ENCODE data around the gene UBE3A. TPM values are rescaled to one million over a fixed set of nuclear protein-coding genes. Genes with fewer than 3 reads are reported as not detected.
"Not testable (repeated sequence)": the region's sequence is repeated elsewhere in the genome, so short reads cannot be mapped to it uniquely, and the experiment has no call there.

UBE3A gene
- total RNA-seq, 1 donor = 80.3 TPM

GRCh38 chr15:25456196-25456595 lies 17.4 kb upstream of the UBE3A start:
- no peak overlapping the region for H3K4me3 ChIP-seq (ENCODE audit: low read depth, low read length)
- no peak for DNase-seq (ENCODE audit: low read depth)
- TF ChIP-seq CTCF (IDR thresholded peaks at IDR 0.05; ENCODE audit: insufficient read depth, low read length) = no peak

GRCh38 chr15:25455226-25455625 lies 16.4 kb upstream of the UBE3A start:
- no peak for TF ChIP-seq CTCF (IDR thresholded peaks at IDR 0.05; ENCODE audit: insufficient read depth, low read length)
- no peak overlapping the region for H3K4me3 ChIP-seq (ENCODE audit: low read depth, low read length)
- DNase-seq (ENCODE audit: low read depth) = no peak

GRCh38 chr15:25454771-25455170 lies 15.9 kb upstream of the UBE3A start:
- TF ChIP-seq CTCF (IDR thresholded peaks at IDR 0.05; ENCODE audit: insufficient read depth, low read length) = no peak
- DNase-seq (ENCODE audit: low read depth) = no peak
- H3K4me3 ChIP-seq (ENCODE audit: low read depth, low read length) = no peak overlapping the region

GRCh38 chr15:25453246-25453645 lies 14.4 kb upstream of the UBE3A start:
- H3K4me3 ChIP-seq (ENCODE audit: low read depth, low read length) = not testable (repeated sequence)

GRCh38 chr15:25451501-25451900 lies 12.7 kb upstream of the UBE3A start:
- no peak for DNase-seq (ENCODE audit: low read depth)
- TF ChIP-seq CTCF (IDR thresholded peaks at IDR 0.05; ENCODE audit: insufficient read depth, low read length) = no peak
- no peak overlapping the region for H3K4me3 ChIP-seq (ENCODE audit: low read depth, low read length)

More at GRCh38 chr15:25453246-25453645, 14.4 kb upstream of the UBE3A start:
- DNase-seq (ENCODE audit: low read depth) = not testable (repeated sequence)

- H3K4me3 ChIP-seq (ENCODE audit: low read depth, low read length) = no peak overlapping the region
- no peak for TF ChIP-seq CTCF (IDR thresholded peaks at IDR 0.05; ENCODE audit: insufficient read depth, low read length)
- DNase-seq (ENCODE audit: low read depth) = no peak
Measured at GRCh38 chr15:25450163-25450562, 11.3 kb upstream of the UBE3A start.

- TF ChIP-seq CTCF (IDR thresholded peaks at IDR 0.05; ENCODE audit: insufficient read depth, low read length) = no peak
- DNase-seq (ENCODE audit: low read depth) = no peak
- H3K4me3 ChIP-seq (ENCODE audit: low read depth, low read length) = no peak overlapping the region
Measured at GRCh38 chr15:25446076-25446475, 7.3 kb upstream of the UBE3A start.
